B cell (primary cell): Measurements from ENCODE around the gene SPPL2C. TPM values are rescaled to one million over a fixed set of nuclear protein-coding genes. Genes with fewer than 3 reads are reported as not detected.

Source experiments
- ATAC-seq: fragments of 200-7000 bp; cut with Tn5 transposase; one replicate; pipeline ENCODE4 v1.10.0; 2021; ENCODE audit warnings: low read depth, mild to moderate bottlenecking, moderate number of reproducible peaks, moderate library complexity
- CTCF ChIA-PET: fragments of 350-600 bp; sonication (Branson Sonifier 250); formaldehyde crosslinking; loops from one replicate; lab custom pipeline; 2021; ENCODE audit warnings: antibody characterized with exemption, inconsistent platforms; lab: Charles Lee
- POLR2A ChIA-PET: fragments of 350-600 bp; sonication (Branson Sonifier 250); formaldehyde crosslinking; loops from one replicate; lab custom pipeline; 2021; ENCODE audit warnings: antibody characterized with exemption; lab: Charles Lee
- DNase-seq: peaks from one replicate; pipeline ENCODE4 v3.0.0; 2013
- H2AFZ ChIP-seq: 2 replicates; pipeline ENCODE4 v1.6.1; 2012; ENCODE audit warnings: mild to moderate bottlenecking, low read depth, low read length; ENCODE audit not compliant: insufficient read depth, poor library complexity, severe bottlenecking
- H3K27ac ChIP-seq, 2 donors: 1 replicate in 1 of 2; 2 replicates in 1 of 2; pipeline ENCODE4 v1.5.1; 2012 to 2013; ENCODE audit warnings: low read length in 2 of 2, mild to moderate bottlenecking in 2 of 2, moderate library complexity in 1 of 2
- H3K27me3 ChIP-seq, 4 experiments: fragments of 200-600 bp in 1 of 4; sonication (generic) in 1 of 4; replicated peaks in 1 of 4; 1 replicate in 2 of 4; 2 replicates in 2 of 4; pipeline versions ENCODE4 v1.6.1 to v1.7.0; 2013 to 2016; ENCODE audit warnings: low read length in 3 of 4, mild to moderate bottlenecking in 2 of 4, mixed read lengths in 1 of 4, moderate library complexity in 1 of 4; ENCODE audit not compliant: insufficient read depth in 4 of 4, control insufficient read depth in 3 of 4; ENCODE audit errors: control extremely low read depth in 1 of 4
- H3K36me3 ChIP-seq, 2 experiments: replicated peaks in 1 of 2; 1 replicate in 1 of 2; 2 replicates in 1 of 2; pipeline versions ENCODE4 v1.6.1 to v1.7.1; 2013; ENCODE audit warnings: low read length in 1 of 2; ENCODE audit not compliant: insufficient read depth in 2 of 2, control insufficient read depth in 1 of 2; ENCODE audit errors: control extremely low read depth in 1 of 2, extremely low read depth in 1 of 2
- H3K4me1 ChIP-seq, 2 donors: fragments of 200-600 bp in 1 of 2; sonication (generic) in 1 of 2; 1 replicate in 1 of 2; 2 replicates in 1 of 2; pipeline versions ENCODE4 v1.5.1 to v1.6.1; 2013 to 2017; ENCODE audit warnings: low read length in 2 of 2; ENCODE audit not compliant: control insufficient read depth in 2 of 2, insufficient read depth in 2 of 2
- H3K4me2 ChIP-seq: replicated peaks from 2 replicates; pipeline ENCODE3; 2012; ENCODE audit warnings: mild to moderate bottlenecking, low read depth, low read length; ENCODE audit not compliant: poor library complexity, severe bottlenecking
- H3K4me3 ChIP-seq, 5 experiments: fragments of 200-600 bp in 1 of 5; sonication (generic) in 1 of 5; 1 replicate in 3 of 5; 2 replicates in 2 of 5; pipeline versions ENCODE4 v1.5.1 to v1.7.0; 2011 to 2016; ENCODE audit warnings: low read length in 4 of 5, mild to moderate bottlenecking in 4 of 5, low read depth in 2 of 5, control low read depth in 1 of 5, moderate library complexity in 1 of 5; ENCODE audit not compliant: insufficient read depth in 1 of 5; ENCODE audit errors: control extremely low read depth in 1 of 5, extremely low read depth in 1 of 5
- H3K79me2 ChIP-seq: fragments of 200-600 bp; sonication (generic); one replicate; pipeline ENCODE4 v1.6.0; 2016; ENCODE audit warnings: low read length; ENCODE audit not compliant: control insufficient read depth, insufficient read depth
- H3K9ac ChIP-seq: fragments of 200-600 bp; sonication (generic); 2 replicates; pipeline ENCODE4 v1.6.1; 2017; ENCODE audit warnings: mild to moderate bottlenecking, low read length, moderate library complexity
- H3K9me3 ChIP-seq, 3 donors: one replicate each; pipeline versions ENCODE4 v1.6.1 to v1.7.1; 2013; ENCODE audit warnings: low read length in 2 of 3; ENCODE audit not compliant: control insufficient read depth in 2 of 3, insufficient read depth in 1 of 3; ENCODE audit errors: control extremely low read depth in 1 of 3
- H4K20me1 ChIP-seq: 2 replicates; pipeline ENCODE4 v1.6.0; 2012; ENCODE audit warnings: mild to moderate bottlenecking, low read length; ENCODE audit not compliant: insufficient read depth, control insufficient read depth, poor library complexity, severe bottlenecking
- H3K27ac Mint-ChIP-seq: one replicate; pipeline ENCODE4 v1.8.0; 2021; ENCODE audit warnings: mixed read lengths
- H3K27me3 Mint-ChIP-seq: one replicate; pipeline ENCODE4 v1.8.0; 2021; ENCODE audit warnings: mixed read lengths
- H3K4me1 Mint-ChIP-seq: one replicate; pipeline ENCODE4 v1.8.0; 2021; ENCODE audit warnings: mixed read lengths
- H3K4me3 Mint-ChIP-seq: one replicate; pipeline ENCODE4 v1.8.0; 2021; ENCODE audit warnings: mixed read lengths
- H3K9me3 Mint-ChIP-seq: one replicate; pipeline ENCODE4 v1.8.0; 2022; ENCODE audit warnings: mixed read lengths; ENCODE audit not compliant: insufficient read depth
- EZH2 ChIP-seq: IDR thresholded peaks from 2 replicates; pipeline ENCODE4 v1.6.1; 2012; ENCODE audit warnings: borderline replicate concordance, low read depth, mild to moderate bottlenecking, moderate library complexity, low read length; ENCODE audit not compliant: insufficient read depth, poor library complexity, severe bottlenecking
- WGBS: methylation state at CpG from one replicate; pipeline ENCODE4 v1.1.5; 2013; ENCODE audit warnings: missing lambda C conversion rate; ENCODE audit not compliant: insufficient coverage; 5-methylcytosine and 5-hydroxymethylcytosine counted together
- intact Hi-C: fragments of 100-400 bp; cut with micrococcal nuclease; formaldehyde crosslinking; loops from one replicate; pipeline ENCODE4 v1.10.0; 2022
- polyA plus RNA-seq: library from polyadenylated mRNA; depleted of rRNA; stranded (reverse); fragments of >200 nt; gene quantifications from 2 replicates; pipeline ENCODE4 v1.2.3, GENCODE V29; 2012
- total RNA-seq, 2 donors: library from RNA; stranded (reverse); fragments of 120-200 nt in 1 of 2; gene quantifications; 1 replicate in 1 of 2; 2 replicates in 1 of 2; pipeline versions ENCODE4 v1.2.3 to v1.2.4, GENCODE V29; 2013 to 2022
- TF ChIP-seq, protein P1 (sequence below): fragments of 200-600 bp; IDR thresholded peaks from one replicate; pipeline ENCODE4 v1.8.0; 2022; ENCODE audit warnings: antibody characterized with exemption, mild to moderate bottlenecking

SPPL2C gene
- total and polyA plus RNA-seq, 2 donors (not counting 1 experiment from before 2014, with no cell fraction given): not detected

- ChIA-PET POLR2A (no interaction called here), CTCF (interaction anchor here (1.4 to 3.0 kb wide), 4 partner anchors 10 to 215 kb away, joined by 3 to 18 read pairs (median 6); no protein-coding TSS in a partner anchor)
- H3K27me3 Mint-ChIP-seq: peaks cover 29% of the 10 kb centered on the region
These were observed 6.3 kb downstream of the SPPL2C start for GRCh38 chr17:45851022-45851421.

GRCh38 chr17:45851464-45851863 lies 6.8 kb downstream of the SPPL2C start:
- intact Hi-C loops: no loop called here
- CTCF ChIA-PET: interaction anchor here (1.1 to 3.0 kb wide), 6 partner anchors 11 to 216 kb away, joined by 3 to 18 read pairs (median 6); no protein-coding TSS in a partner anchor
- no peaks in the 10 kb centered on the region for H3K79me2 ChIP-seq
- no peaks in the 10 kb centered on the region for H3K36me3 ChIP-seq
- POLR2A ChIA-PET: no interaction called here
- no peak overlapping the region for H3K27ac Mint-ChIP-seq
- peaks cover 29% of the 10 kb centered on the region for H3K27me3 Mint-ChIP-seq
- H3K4me3 ChIP-seq: no peak overlapping the region
- peaks cover 0 to 10% (median 0%) of the 10 kb centered on the region in 3 donors for H3K9me3 ChIP-seq
- DNase-seq: no peak
- no peak overlapping the region for H3K4me2 ChIP-seq
- H3K4me3 Mint-ChIP-seq: no peak overlapping the region
- TF ChIP-seq, protein P1, sequence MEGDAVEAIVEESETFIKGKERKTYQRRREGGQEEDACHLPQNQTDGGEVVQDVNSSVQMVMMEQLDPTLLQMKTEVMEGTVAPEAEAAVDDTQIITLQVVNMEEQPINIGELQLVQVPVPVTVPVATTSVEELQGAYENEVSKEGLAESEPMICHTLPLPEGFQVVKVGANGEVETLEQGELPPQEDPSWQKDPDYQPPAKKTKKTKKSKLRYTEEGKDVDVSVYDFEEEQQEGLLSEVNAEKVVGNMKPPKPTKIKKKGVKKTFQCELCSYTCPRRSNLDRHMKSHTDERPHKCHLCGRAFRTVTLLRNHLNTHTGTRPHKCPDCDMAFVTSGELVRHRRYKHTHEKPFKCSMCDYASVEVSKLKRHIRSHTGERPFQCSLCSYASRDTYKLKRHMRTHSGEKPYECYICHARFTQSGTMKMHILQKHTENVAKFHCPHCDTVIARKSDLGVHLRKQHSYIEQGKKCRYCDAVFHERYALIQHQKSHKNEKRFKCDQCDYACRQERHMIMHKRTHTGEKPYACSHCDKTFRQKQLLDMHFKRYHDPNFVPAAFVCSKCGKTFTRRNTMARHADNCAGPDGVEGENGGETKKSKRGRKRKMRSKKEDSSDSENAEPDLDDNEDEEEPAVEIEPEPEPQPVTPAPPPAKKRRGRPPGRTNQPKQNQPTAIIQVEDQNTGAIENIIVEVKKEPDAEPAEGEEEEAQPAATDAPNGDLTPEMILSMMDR: no peak
- TF ChIP-seq EZH2: no peak
- 24% methylated on average over 8 of the region's 8 CpGs for WGBS
- no peak for ATAC-seq
- peaks cover 0 to 21% (median 3%) of the 10 kb centered on the region in 4 experiments for H3K27me3 ChIP-seq
- H4K20me1 ChIP-seq: no peaks in the 10 kb centered on the region
- peaks cover 0 to 2% of the 10 kb centered on the region in 2 donors for H3K4me1 ChIP-seq
- H3K4me1 Mint-ChIP-seq: no peaks in the 10 kb centered on the region
- H2AFZ ChIP-seq: no peak overlapping the region
- no peak overlapping the region for H3K27ac ChIP-seq
- no peak overlapping the region for H3K9ac ChIP-seq
- H3K9me3 Mint-ChIP-seq: no peaks in the 10 kb centered on the region

More at GRCh38 chr17:45851022-45851421, 6.3 kb downstream of the SPPL2C start:
- intact Hi-C loops: no loop called here
- H3K4me2 ChIP-seq: no peak overlapping the region
- TF ChIP-seq, protein P1: no peak
- no peak for TF ChIP-seq EZH2
- 84% methylated on average over 5 of the region's 6 CpGs for WGBS
- H3K4me3 Mint-ChIP-seq: no peak overlapping the region
- H3K27ac ChIP-seq: no peak overlapping the region
- no peak for DNase-seq
- H3K9me3 Mint-ChIP-seq: no peaks in the 10 kb centered on the region
- no peak for ATAC-seq
- no peaks in the 10 kb centered on the region for H3K36me3 ChIP-seq
- H3K4me1 Mint-ChIP-seq: no peaks in the 10 kb centered on the region
- H3K4me1 ChIP-seq: peaks cover 0 to 2% of the 10 kb centered on the region in 2 donors
- H2AFZ ChIP-seq: no peak overlapping the region
- H3K4me3 ChIP-seq: no peak overlapping the region
- peaks cover 0 to 10% (median 0%) of the 10 kb centered on the region in 3 donors for H3K9me3 ChIP-seq
- no peaks in the 10 kb centered on the region for H3K79me2 ChIP-seq
- H4K20me1 ChIP-seq: no peaks in the 10 kb centered on the region
- no peak overlapping the region for H3K9ac ChIP-seq
- peaks cover 0 to 21% (median 3%) of the 10 kb centered on the region in 4 experiments for H3K27me3 ChIP-seq
- H3K27ac Mint-ChIP-seq: no peak overlapping the region
